OCI-LY1 (cell line): ENCODE results near the gene LRRC31.

Experiments used
- EZH2 ChIP-seq: fragments of 200-600 bp; sonication (generic), shearing (Covaris generic); IDR thresholded peaks from 2 replicates; pipeline ENCODE4 v1.8.0; 2017; ENCODE audit warnings: borderline replicate concordance, mixed run types, mild to moderate bottlenecking, antibody characterized with exemption, low read length, moderate library complexity, mixed read lengths
- TF ChIP-seq, protein P1 (sequence below): fragments of 200-600 bp; sonication (generic), shearing (Covaris generic); IDR thresholded peaks from 2 replicates; pipeline ENCODE4 v1.5.1; 2017; ENCODE audit warnings: mild to moderate bottlenecking, antibody characterized with exemption, low read length, moderate library complexity, mixed read lengths

DNA sequence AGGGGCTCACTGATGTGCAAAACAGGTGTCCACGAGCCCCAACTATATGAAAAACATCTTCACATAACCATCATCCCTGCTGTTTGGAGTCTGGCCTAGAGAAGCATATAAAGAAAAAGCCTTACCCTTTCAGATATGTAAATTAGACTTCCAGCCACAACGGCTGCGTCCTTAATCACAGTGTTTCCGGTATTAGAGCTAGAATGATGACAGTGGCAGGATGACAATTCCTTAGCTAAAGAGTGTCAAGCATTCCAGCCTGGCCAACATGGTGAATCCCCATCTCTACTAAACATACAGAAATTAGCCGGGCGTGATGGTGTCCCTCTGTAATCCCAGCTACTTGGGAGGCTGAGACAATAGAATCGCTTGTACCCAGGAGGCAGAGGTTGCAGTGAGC is 22.2 kb upstream of the LRRC31 start:
- TF ChIP-seq, protein P1, sequence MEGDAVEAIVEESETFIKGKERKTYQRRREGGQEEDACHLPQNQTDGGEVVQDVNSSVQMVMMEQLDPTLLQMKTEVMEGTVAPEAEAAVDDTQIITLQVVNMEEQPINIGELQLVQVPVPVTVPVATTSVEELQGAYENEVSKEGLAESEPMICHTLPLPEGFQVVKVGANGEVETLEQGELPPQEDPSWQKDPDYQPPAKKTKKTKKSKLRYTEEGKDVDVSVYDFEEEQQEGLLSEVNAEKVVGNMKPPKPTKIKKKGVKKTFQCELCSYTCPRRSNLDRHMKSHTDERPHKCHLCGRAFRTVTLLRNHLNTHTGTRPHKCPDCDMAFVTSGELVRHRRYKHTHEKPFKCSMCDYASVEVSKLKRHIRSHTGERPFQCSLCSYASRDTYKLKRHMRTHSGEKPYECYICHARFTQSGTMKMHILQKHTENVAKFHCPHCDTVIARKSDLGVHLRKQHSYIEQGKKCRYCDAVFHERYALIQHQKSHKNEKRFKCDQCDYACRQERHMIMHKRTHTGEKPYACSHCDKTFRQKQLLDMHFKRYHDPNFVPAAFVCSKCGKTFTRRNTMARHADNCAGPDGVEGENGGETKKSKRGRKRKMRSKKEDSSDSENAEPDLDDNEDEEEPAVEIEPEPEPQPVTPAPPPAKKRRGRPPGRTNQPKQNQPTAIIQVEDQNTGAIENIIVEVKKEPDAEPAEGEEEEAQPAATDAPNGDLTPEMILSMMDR, result no peak
- no peak for TF ChIP-seq EZH2
